GM12875 (cell line): Measurements from ENCODE around the gene ZBTB17.

Source experiments
- H3K4me3 ChIP-seq: one replicate; pipeline ENCODE4 v1.5.1; 2011; ENCODE audit warnings: low read depth, low read length, control low read depth
- CTCF ChIP-seq: IDR thresholded peaks from 2 replicates; pipeline ENCODE4 v1.5.1; 2011; ENCODE audit warnings: low read depth, mild to moderate bottlenecking, control low read depth, inconsistent platforms, low read length, moderate library complexity, borderline replicate concordance; ENCODE audit not compliant: insufficient read depth

Gene ZBTB17

DNA sequence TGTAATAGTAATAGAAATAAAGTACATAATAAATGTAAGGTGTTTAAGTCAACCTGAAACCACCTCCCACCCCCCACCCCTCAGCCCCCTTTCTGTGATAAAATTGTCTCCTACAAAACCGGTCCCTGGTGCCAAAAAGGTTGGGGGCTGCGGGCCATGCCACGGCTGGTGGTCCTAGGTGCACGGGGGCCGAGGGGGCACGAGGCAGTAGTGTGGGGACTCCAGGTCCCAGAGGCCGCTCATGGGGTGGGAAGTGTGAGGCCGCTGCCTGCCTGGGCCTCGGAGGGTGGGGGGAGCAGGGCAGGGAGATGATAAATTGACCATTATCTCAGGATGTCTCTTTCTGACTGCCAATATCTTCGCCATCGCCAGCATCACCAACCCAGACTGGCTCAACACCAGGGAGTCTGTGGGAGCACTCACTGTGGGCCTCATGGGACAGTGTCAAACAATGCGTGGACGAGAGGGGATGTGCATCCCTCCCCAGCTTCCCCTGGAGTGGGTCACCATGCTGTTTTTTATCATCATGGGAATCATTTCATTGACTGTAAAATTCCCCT lies 6.5 kb downstream of the ZBTB17 start:
- no peak overlapping the region for H3K4me3 ChIP-seq
- no peak for TF ChIP-seq CTCF

GRCh38 chr1:15968172-15968571 lies 7.7 kb downstream of the ZBTB17 start:
- no peak overlapping the region for H3K4me3 ChIP-seq
- no peak for TF ChIP-seq CTCF

DNA sequence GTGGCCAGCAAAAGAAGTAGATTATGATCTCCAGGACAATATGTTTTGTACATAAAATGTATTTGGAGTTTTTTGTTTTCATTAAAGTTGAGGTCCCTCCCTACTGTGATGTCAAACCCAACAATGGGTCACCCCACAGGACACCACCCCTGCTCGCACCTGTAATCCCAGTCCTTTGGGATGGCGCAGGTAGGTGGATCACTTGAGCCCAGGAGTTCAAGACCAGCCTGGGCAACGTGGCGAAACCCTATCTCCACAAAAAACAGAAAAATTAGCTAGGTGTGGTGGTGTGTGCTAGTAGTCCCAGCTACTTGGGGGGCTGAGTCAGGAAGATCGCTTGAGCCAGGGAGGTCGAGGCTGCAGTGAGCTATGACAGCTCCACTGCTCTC lies 9.0 kb downstream of the ZBTB17 start:
- TF ChIP-seq CTCF, result no peak
- H3K4me3 ChIP-seq, result no peak overlapping the region

DNA sequence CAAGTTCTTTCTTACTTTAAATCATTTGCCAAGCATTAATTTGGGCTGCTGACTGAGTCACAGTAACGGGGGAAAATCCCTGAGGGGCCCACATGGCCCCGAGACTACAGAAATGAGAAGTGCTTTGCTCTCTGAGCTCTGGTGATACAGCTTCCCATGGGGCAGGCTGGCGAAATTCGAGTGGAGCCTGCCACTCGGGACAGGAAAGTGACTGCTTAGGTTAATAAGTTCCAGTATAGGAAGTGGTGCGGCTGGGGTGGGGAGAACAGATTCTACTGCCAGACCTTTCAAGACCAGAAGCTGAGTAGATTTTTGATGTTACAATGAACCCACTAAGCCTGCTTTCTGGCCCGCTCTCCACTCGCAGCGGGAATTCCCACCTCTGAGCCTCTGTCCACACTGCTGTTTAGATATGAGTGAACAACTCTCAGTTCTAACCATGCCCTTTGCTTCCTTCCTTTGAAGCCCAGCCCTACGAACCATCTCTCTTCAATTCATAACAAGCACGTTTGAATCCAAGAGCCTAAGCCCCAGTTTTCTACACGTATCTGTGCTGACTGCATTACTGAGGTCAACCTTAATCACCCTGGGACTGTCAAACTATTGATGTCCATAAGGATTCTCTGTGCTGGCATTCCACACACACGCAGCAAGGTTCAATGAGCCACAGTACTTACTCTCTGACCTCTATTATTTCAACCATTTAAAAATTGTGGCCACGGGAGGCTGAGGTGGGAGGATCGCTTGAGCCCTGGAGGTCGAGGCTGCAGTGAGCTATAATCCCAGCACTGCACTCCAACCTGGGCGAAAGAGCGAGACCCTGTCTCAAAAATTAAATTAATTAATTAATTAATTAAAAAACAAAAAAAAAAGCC lies 9.6 kb downstream of the ZBTB17 start:
- no peak for TF ChIP-seq CTCF
- H3K4me3 ChIP-seq, result no peak overlapping the region

- TF ChIP-seq CTCF, result no peak
- no peak overlapping the region for H3K4me3 ChIP-seq
Measured at GRCh38 chr1:15965228-15965767, 10.6 kb downstream of the ZBTB17 start.

DNA sequence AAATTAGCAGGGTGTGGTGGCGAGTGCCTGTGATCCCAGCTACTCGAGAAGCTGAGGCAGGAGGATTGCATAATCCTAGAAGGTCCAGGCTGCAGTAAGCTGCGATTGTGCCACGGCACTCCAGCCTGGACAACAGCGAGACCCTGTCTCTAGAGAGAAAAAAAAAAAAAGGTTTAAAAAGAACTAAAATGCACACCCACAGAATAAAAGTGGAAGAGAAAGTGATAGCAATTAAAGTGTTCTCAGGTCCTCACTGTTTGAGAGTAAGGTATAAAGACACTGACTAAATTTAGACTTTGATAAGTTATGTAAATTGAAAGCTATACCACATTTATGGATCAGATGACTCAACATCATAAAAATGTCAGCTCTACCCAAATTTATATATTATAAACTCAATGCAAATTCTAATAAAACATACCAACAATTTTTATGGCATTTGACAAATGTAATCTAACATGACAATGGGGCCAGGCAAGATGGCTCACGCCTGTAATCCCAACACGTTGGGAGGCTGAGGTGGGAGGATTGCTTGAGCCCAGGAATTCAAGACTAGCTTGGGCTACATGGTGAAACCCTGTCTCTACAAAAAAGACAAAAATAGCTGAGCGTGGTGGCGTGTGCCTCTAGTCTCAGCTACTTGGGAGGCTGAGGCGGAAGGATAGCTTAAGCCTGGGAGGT lies 11.8 kb downstream of the ZBTB17 start:
- no peak for TF ChIP-seq CTCF
- H3K4me3 ChIP-seq, result no peak overlapping the region
